ENCODE data around the gene DCAF11. TPM values are rescaled to one million over a fixed set of nuclear protein-coding genes. Genes with fewer than 3 reads are reported as not detected.

Gene DCAF11
- total RNA-seq, 1 donor from 2014 or later, result 66.5 TPM

- peaks cover 8% of the 10 kb centered on the region for H3F3A ChIP-seq (ENCODE audit: low read depth)
- H3K27me3 ChIP-seq, result no peaks in the 10 kb centered on the region
- H4K20me1 ChIP-seq (ENCODE audit: low read depth), result peaks cover 5% of the 10 kb centered on the region
- no peak overlapping the region for H3K4me3 ChIP-seq
- H3K9ac ChIP-seq, result no peak overlapping the region
- H3K4me1 ChIP-seq, result no peaks in the 10 kb centered on the region
- DNase-seq (ENCODE audit: low spot score), result no peak
- H3K79me2 ChIP-seq (ENCODE audit: low read depth), result no peaks in the 10 kb centered on the region
- H3K4me2 ChIP-seq, result no peak overlapping the region
- H3K9me3 ChIP-seq (ENCODE audit: low read depth), result no peaks in the 10 kb centered on the region
- no peak for TF ChIP-seq EZH2phosphoT487 (IDR thresholded peaks at IDR 0.05)
- no peak for TF ChIP-seq EZH2 (IDR thresholded peaks at IDR 0.05)
- TF ChIP-seq, protein P1, sequence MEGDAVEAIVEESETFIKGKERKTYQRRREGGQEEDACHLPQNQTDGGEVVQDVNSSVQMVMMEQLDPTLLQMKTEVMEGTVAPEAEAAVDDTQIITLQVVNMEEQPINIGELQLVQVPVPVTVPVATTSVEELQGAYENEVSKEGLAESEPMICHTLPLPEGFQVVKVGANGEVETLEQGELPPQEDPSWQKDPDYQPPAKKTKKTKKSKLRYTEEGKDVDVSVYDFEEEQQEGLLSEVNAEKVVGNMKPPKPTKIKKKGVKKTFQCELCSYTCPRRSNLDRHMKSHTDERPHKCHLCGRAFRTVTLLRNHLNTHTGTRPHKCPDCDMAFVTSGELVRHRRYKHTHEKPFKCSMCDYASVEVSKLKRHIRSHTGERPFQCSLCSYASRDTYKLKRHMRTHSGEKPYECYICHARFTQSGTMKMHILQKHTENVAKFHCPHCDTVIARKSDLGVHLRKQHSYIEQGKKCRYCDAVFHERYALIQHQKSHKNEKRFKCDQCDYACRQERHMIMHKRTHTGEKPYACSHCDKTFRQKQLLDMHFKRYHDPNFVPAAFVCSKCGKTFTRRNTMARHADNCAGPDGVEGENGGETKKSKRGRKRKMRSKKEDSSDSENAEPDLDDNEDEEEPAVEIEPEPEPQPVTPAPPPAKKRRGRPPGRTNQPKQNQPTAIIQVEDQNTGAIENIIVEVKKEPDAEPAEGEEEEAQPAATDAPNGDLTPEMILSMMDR (IDR thresholded peaks at IDR 0.05), result no peak
- no peaks in the 10 kb centered on the region for H3K36me3 ChIP-seq
- peak overlapping the region; percentile 85 for H3K4me3 Mint-ChIP-seq
- peak overlapping the region; percentile 95 for H3K27ac Mint-ChIP-seq
- no peaks in the 10 kb centered on the region for H3K9me3 Mint-ChIP-seq
- H3K27me3 Mint-ChIP-seq (ENCODE audit: insufficient read depth, low read depth), result peaks cover 2% of the 10 kb centered on the region
- H3K4me1 Mint-ChIP-seq, result peaks cover 12% of the 10 kb centered on the region
- no peak overlapping the region for H2AFZ ChIP-seq (replicated peaks)
- H3K36me3 Mint-ChIP-seq, result peaks cover 6% of the 10 kb centered on the region
- no peak overlapping the region for H3K27ac ChIP-seq
Observed at GRCh38 chr14:24162093-24162492, 47.5 kb downstream of the DCAF11 start.

GRCh38 chr14:24164518-24164991 is 50.0 kb downstream of the DCAF11 start:
- Histone ChIP-seq H3K4me2 (no peak overlapping the region), H3K9me3 (ENCODE audit: low read depth) (no peaks in the 10 kb centered on the region), H3K9ac (no peak overlapping the region), H3K4me1 (no peaks in the 10 kb centered on the region), H3K36me3 (no peaks in the 10 kb centered on the region), H2AFZ (replicated peaks) (no peak overlapping the region), H3F3A (ENCODE audit: low read depth) (peaks cover 8% of the 10 kb centered on the region), H4K20me1 (ENCODE audit: low read depth) (peaks cover 5% of the 10 kb centered on the region), H3K27ac (no peak overlapping the region), H3K79me2 (ENCODE audit: low read depth) (no peaks in the 10 kb centered on the region), H3K4me3 (no peak overlapping the region), H3K27me3 (no peaks in the 10 kb centered on the region)
- Mint-ChIP-seq H3K36me3 (peaks cover 6% of the 10 kb centered on the region), H3K4me3 (no peak overlapping the region), H3K9me3 (no peaks in the 10 kb centered on the region), H3K27me3 (ENCODE audit: insufficient read depth, low read depth) (peaks cover 2% of the 10 kb centered on the region), H3K4me1 (peaks cover 12% of the 10 kb centered on the region), H3K27ac (no peak overlapping the region)
- TF ChIP-seq, protein P1 (IDR thresholded peaks at IDR 0.05), result no peak
- TF ChIP-seq EZH2phosphoT487 (IDR thresholded peaks at IDR 0.05) (no peak), EZH2 (IDR thresholded peaks at IDR 0.05) (no peak)
- no peak for DNase-seq (ENCODE audit: low spot score)

- Histone ChIP-seq H3K4me1 (no peaks in the 10 kb centered on the region), H3K79me2 (ENCODE audit: low read depth) (no peaks in the 10 kb centered on the region), H4K20me1 (ENCODE audit: low read depth) (peaks cover under 1% of the 10 kb centered on the region), H3F3A (ENCODE audit: low read depth) (peaks cover 8% of the 10 kb centered on the region), H3K9me3 (ENCODE audit: low read depth) (no peaks in the 10 kb centered on the region), H3K27me3 (no peaks in the 10 kb centered on the region), H3K27ac (no peak overlapping the region), H3K4me2 (no peak overlapping the region), H3K4me3 (no peak overlapping the region), H3K9ac (no peak overlapping the region), H2AFZ (replicated peaks) (no peak overlapping the region), H3K36me3 (no peaks in the 10 kb centered on the region)
- Mint-ChIP-seq H3K27ac (no peak overlapping the region), H3K4me1 (peaks cover 11% of the 10 kb centered on the region), H3K36me3 (peaks cover 3% of the 10 kb centered on the region), H3K27me3 (ENCODE audit: insufficient read depth, low read depth) (peaks cover 3% of the 10 kb centered on the region), H3K4me3 (no peak overlapping the region), H3K9me3 (no peaks in the 10 kb centered on the region)
- TF ChIP-seq EZH2phosphoT487 (IDR thresholded peaks at IDR 0.05) (no peak), EZH2 (IDR thresholded peaks at IDR 0.05) (no peak)
- TF ChIP-seq, protein P1 (IDR thresholded peaks at IDR 0.05), result no peak
- DNase-seq (ENCODE audit: low spot score), result no peak
Observed at GRCh38 chr14:24165785-24166184, 51.2 kb downstream of the DCAF11 start.

Data from neural progenitor cell (in vitro differentiated cells).